ENCODE measurements around the gene AKT3.
"Not testable (repeated sequence)": the region's sequence is repeated elsewhere in the genome, so short reads cannot be mapped to it uniquely, and the experiment has no call there.

DNA sequence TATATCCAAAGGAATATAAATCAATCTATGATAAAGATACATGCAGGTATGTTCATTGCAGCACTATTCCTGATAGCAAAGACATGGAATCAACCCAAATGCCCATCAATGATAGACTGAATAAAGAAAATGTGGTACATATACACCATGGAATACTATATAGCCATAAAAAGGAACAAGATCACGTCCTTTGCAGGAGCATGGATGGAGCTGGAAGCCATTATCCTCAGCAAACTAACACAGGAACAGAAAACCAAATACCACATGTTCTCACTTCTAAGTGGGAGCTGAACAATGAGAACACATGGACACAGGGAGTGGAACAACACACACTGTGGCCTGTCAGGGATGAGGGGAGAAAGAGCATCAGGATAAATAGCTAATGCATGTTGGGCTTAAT is 25.1 kb downstream of the AKT3 start:
- TF ChIP-seq, protein P1, sequence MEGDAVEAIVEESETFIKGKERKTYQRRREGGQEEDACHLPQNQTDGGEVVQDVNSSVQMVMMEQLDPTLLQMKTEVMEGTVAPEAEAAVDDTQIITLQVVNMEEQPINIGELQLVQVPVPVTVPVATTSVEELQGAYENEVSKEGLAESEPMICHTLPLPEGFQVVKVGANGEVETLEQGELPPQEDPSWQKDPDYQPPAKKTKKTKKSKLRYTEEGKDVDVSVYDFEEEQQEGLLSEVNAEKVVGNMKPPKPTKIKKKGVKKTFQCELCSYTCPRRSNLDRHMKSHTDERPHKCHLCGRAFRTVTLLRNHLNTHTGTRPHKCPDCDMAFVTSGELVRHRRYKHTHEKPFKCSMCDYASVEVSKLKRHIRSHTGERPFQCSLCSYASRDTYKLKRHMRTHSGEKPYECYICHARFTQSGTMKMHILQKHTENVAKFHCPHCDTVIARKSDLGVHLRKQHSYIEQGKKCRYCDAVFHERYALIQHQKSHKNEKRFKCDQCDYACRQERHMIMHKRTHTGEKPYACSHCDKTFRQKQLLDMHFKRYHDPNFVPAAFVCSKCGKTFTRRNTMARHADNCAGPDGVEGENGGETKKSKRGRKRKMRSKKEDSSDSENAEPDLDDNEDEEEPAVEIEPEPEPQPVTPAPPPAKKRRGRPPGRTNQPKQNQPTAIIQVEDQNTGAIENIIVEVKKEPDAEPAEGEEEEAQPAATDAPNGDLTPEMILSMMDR (optimal IDR thresholded peaks at IDR 0.05 in 1 of 3, IDR thresholded peaks at IDR 0.05 in 1 of 3, conservative IDR thresholded peaks at IDR 0.05 in 1 of 3; ENCODE audit: extremely low read depth in 1 of 3, insufficient read depth in 2 of 3, low read length in 3 of 3): not testable (repeated sequence)
- TF ChIP-seq EZH2 (IDR thresholded peaks at IDR 0.05; ENCODE audit: low read length): not testable (repeated sequence)
